OCI-LY7 (cell line): ENCODE measurements around the gene FUT8. TPM values are rescaled to one million over a fixed set of nuclear protein-coding genes. Genes with fewer than 3 reads are reported as not detected.

Experiments used
- BruUV-seq: library from RNA; stranded (reverse); fragments of 400-500 nt; replicated peaks from 2 replicates; lab custom pipeline; 2021; lab: Mats Ljungman, UMichigan
- CTCF ChIA-PET: fragments of 300-600 bp; sonication (Branson Sonifier 250); formaldehyde crosslinking; loops from one replicate; lab custom pipeline; 2022; ENCODE audit warnings: antibody characterized with exemption; ENCODE audit not compliant: unreplicated experiment; lab: Charles Lee
- POLR2A ChIA-PET: fragments of 300-600 bp; sonication (Branson Sonifier 250); formaldehyde crosslinking; loops from one replicate; lab custom pipeline; 2022; ENCODE audit warnings: antibody characterized with exemption; lab: Charles Lee
- DNase-seq: peaks from one replicate; pipeline ENCODE4 v3.0.0-alpha.2; 2015; ENCODE audit warnings: low spot score
- H2AFZ ChIP-seq: fragments of 200-600 bp; sonication (generic), shearing (Covaris generic); 2 replicates; pipeline ENCODE4 v1.6.1; 2014; ENCODE audit warnings: mild to moderate bottlenecking, antibody characterized with exemption, low read length, moderate library complexity
- H3K27ac ChIP-seq: fragments of 200-600 bp; sonication (generic); 2 replicates; pipeline ENCODE4 v1.5.1; 2014; ENCODE audit warnings: mixed run types, low read depth, mild to moderate bottlenecking, moderate library complexity, low read length, inconsistent platforms; ENCODE audit not compliant: poor library complexity, severe bottlenecking
- H3K36me3 ChIP-seq: fragments of 200-600 bp; sonication (generic); 2 replicates; pipeline ENCODE4 v1.6.1; 2014; ENCODE audit warnings: mild to moderate bottlenecking, antibody characterized with exemption, low read length, moderate library complexity, mixed read lengths; ENCODE audit not compliant: insufficient read depth
- H3K4me1 ChIP-seq: fragments of 200-600 bp; sonication (generic); 2 replicates; pipeline ENCODE4 v1.5.1; 2014; ENCODE audit warnings: mild to moderate bottlenecking, low read length; ENCODE audit not compliant: insufficient read depth, poor library complexity, severe bottlenecking
- H3K4me2 ChIP-seq: fragments of 200-600 bp; sonication (generic); 2 replicates; pipeline ENCODE4 v1.6.1; 2014; ENCODE audit warnings: mild to moderate bottlenecking, low read length
- H3K4me3 ChIP-seq: fragments of 200-600 bp; sonication (generic); 2 replicates; pipeline ENCODE4 v1.5.1; 2014; ENCODE audit warnings: mild to moderate bottlenecking, low read depth, low read length; ENCODE audit not compliant: poor library complexity, severe bottlenecking
- H3K79me2 ChIP-seq: fragments of 200-600 bp; sonication (generic); 2 replicates; pipeline ENCODE4 v1.6.1; 2016; ENCODE audit warnings: low read depth, mild to moderate bottlenecking, low read length, moderate library complexity, mixed read lengths; ENCODE audit not compliant: insufficient read depth
- H3K9me2 ChIP-seq: fragments of 200-600 bp; sonication (generic); 2 replicates; pipeline ENCODE4 v1.6.1; 2016; ENCODE audit warnings: mild to moderate bottlenecking, low read length, mixed read lengths; ENCODE audit not compliant: insufficient read depth
- H3K9me3 ChIP-seq: fragments of 200-600 bp; sonication (generic); 2 replicates; pipeline ENCODE4 v1.6.1; 2014; ENCODE audit warnings: mild to moderate bottlenecking, mixed run types, low read length, mixed read lengths
- H4K20me1 ChIP-seq: fragments of 200-600 bp; sonication (generic); 2 replicates; pipeline ENCODE4 v1.6.1; 2014; ENCODE audit warnings: mild to moderate bottlenecking, antibody characterized with exemption, low read length, moderate library complexity, mixed read lengths; ENCODE audit not compliant: insufficient read depth
- EZH2phosphoT487 ChIP-seq: fragments of 200-600 bp; sonication (generic); IDR thresholded peaks from 2 replicates; pipeline ENCODE4 v1.6.1; 2018; ENCODE audit warnings: low read depth, borderline replicate concordance, mild to moderate bottlenecking, mixed run types, antibody characterized with exemption, low read length, moderate library complexity, mixed read lengths
- intact Hi-C: fragments of 100-400 bp; cut with micrococcal nuclease; formaldehyde crosslinking; loops from one replicate; pipeline ENCODE4 v1.10.0; 2022; ENCODE audit not compliant: unreplicated experiment
- total RNA-seq, 2 experiments: library from RNA; depleted of rRNA in 1 of 2; stranded (reverse); fragments of >200 nt in 1 of 2; shearing (Covaris generic) in 1 of 2; gene quantifications; 2 replicates each; pipeline ENCODE4 v1.2.3, GENCODE V29; 2014 to 2022
- TF ChIP-seq, protein P1 (sequence below): fragments of 200-600 bp; sonication (generic); conservative IDR thresholded peaks from 2 replicates; pipeline ENCODE4 v1.5.1; 2014; ENCODE audit warnings: mild to moderate bottlenecking, antibody characterized with exemption, low read length, moderate library complexity, mixed read lengths

FUT8 gene
- total RNA-seq, 2 experiments from 2014 or later, result 90.3 to 174 TPM

GRCh38 chr14:65776193-65776852, 363.8 kb downstream of the FUT8 start:
- intact Hi-C loops, result no loop called here
- ChIA-PET POLR2A (no interaction called here), CTCF (no interaction called here)
- Histone ChIP-seq H3K4me2 (no peak overlapping the region), H3K79me2 (no peaks in the 10 kb centered on the region), H3K9me2 (no peaks in the 10 kb centered on the region), H4K20me1 (no peaks in the 10 kb centered on the region), H3K9me3 (no peaks in the 10 kb centered on the region), H2AFZ (no peak overlapping the region), H3K4me3 (no peak overlapping the region), H3K36me3 (no peaks in the 10 kb centered on the region), H3K4me1 (no peaks in the 10 kb centered on the region), H3K27ac (no peak overlapping the region)
- TF ChIP-seq, protein P1, sequence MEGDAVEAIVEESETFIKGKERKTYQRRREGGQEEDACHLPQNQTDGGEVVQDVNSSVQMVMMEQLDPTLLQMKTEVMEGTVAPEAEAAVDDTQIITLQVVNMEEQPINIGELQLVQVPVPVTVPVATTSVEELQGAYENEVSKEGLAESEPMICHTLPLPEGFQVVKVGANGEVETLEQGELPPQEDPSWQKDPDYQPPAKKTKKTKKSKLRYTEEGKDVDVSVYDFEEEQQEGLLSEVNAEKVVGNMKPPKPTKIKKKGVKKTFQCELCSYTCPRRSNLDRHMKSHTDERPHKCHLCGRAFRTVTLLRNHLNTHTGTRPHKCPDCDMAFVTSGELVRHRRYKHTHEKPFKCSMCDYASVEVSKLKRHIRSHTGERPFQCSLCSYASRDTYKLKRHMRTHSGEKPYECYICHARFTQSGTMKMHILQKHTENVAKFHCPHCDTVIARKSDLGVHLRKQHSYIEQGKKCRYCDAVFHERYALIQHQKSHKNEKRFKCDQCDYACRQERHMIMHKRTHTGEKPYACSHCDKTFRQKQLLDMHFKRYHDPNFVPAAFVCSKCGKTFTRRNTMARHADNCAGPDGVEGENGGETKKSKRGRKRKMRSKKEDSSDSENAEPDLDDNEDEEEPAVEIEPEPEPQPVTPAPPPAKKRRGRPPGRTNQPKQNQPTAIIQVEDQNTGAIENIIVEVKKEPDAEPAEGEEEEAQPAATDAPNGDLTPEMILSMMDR, result no peak
- TF ChIP-seq EZH2phosphoT487, result no peak
- no peak for DNase-seq
- BruUV-seq, result no TSS peak

DNA sequence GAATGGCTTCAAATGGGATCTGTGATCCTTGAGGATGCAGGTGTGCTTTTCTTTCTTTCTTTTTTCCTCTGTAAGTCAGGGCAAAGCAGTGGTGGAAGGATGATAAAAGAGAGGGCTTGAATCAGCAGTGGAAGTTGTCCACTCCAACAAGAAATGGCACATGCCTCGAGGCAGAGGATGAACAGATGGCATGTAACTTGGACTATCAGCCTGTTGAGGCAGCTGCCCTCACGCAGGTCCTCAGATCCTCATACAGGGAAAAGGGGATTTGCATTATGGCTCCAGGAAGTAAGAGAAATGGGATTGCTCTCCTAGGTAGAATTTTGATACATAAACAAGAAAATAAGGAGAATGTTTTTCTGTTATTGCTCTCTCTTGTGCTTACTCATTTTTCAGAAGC, 368.0 kb downstream of the FUT8 start:
- DNase-seq, result no peak
- Histone ChIP-seq H2AFZ (no peak overlapping the region), H3K79me2 (no peaks in the 10 kb centered on the region), H4K20me1 (no peaks in the 10 kb centered on the region), H3K27ac (no peak overlapping the region), H3K9me3 (no peaks in the 10 kb centered on the region), H3K4me1 (no peaks in the 10 kb centered on the region), H3K4me2 (no peak overlapping the region), H3K9me2 (no peaks in the 10 kb centered on the region), H3K4me3 (no peak overlapping the region), H3K36me3 (no peaks in the 10 kb centered on the region)
- TF ChIP-seq EZH2phosphoT487, result no peak
- TF ChIP-seq, protein P1, result no peak
- ChIA-PET POLR2A (interaction anchor here (0.8 to 0.9 kb wide), 2 partner anchors 83 to 1262 kb away, joined by 3 to 4 read pairs; no protein-coding TSS in a partner anchor), CTCF (no interaction called here)
- BruUV-seq, result no TSS peak
- intact Hi-C loops, result no loop called here

- Histone ChIP-seq H3K4me1 (no peaks in the 10 kb centered on the region), H4K20me1 (no peaks in the 10 kb centered on the region), H3K79me2 (no peaks in the 10 kb centered on the region), H3K9me2 (no peaks in the 10 kb centered on the region), H3K4me2 (no peak overlapping the region), H3K27ac (no peak overlapping the region), H2AFZ (no peak overlapping the region), H3K4me3 (no peak overlapping the region), H3K36me3 (no peaks in the 10 kb centered on the region), H3K9me3 (no peaks in the 10 kb centered on the region)
- ChIA-PET POLR2A (interaction anchor here (0.7 kb wide), 1 partner anchor 618 kb away, joined by 3 read pairs; no protein-coding TSS in a partner anchor), CTCF (no interaction called here)
- intact Hi-C loops, result no loop called here
- DNase-seq, result no peak
- TF ChIP-seq EZH2phosphoT487, result no peak
- TF ChIP-seq, protein P1, result no peak
- BruUV-seq, result no TSS peak
Measured at GRCh38 chr14:65783101-65783500, 370.6 kb downstream of the FUT8 start.
